ENCODE measurements around the gene FAM83G. TPM values are rescaled to one million over a fixed set of nuclear protein-coding genes. Genes with fewer than 3 reads are reported as not detected.

FAM83G gene
- total RNA-seq (2022; extraction: Qiagen RNA extraction; ENCODE audit: low read depth): 28.8 to 39.1 TPM (median 36.1 TPM) in 5 replicates

GRCh38 chr17:19004421-19005136 lies at the start of gene FAM83G:
FAM83G (minus strand) TSS chr17:19004764; CDS start chr17:19004041, 723 bp downstream.

GRCh38 chr17:19046782-19047375 lies 42.3 kb upstream of the FAM83G start, which contains the start of gene GRAP:
GRAP (minus strand) TSS chr17:19046957; CDS start chr17:19046926, 31 bp downstream.

GRCh38 chr17:18951941-18952842 lies 52.4 kb downstream of the FAM83G start, which contains the start of gene SLC5A10:
SLC5A10 (plus strand) TSS chr17:18952165; CDS start chr17:18952206, 41 bp downstream.

Other genes starting within 250 kb of the FAM83G start
- gene TVP23B, start 223.6 kb downstream of the FAM83G start, total RNA-seq (2022; extraction: Qiagen RNA extraction; ENCODE audit: low read depth): 56.6 to 86.2 TPM (median 72.2 TPM) in 5 replicates
- gene PRPSAP2, start 146.6 kb downstream of the FAM83G start, total RNA-seq (2022; extraction: Qiagen RNA extraction; ENCODE audit: low read depth): 36.9 to 46.3 TPM (median 45.2 TPM) in 5 replicates
- 0.08 to 0.31 TPM (median 0.21 TPM) in 5 replicates for gene SLC5A10, start 52.6 kb downstream of the FAM83G start, total RNA-seq (2022; extraction: Qiagen RNA extraction; ENCODE audit: low read depth)
- gene GRAP, start 42.2 kb upstream of the FAM83G start, total RNA-seq (2022; extraction: Qiagen RNA extraction; ENCODE audit: low read depth): 0.09 to 0.28 TPM (median 0.22 TPM) in 5 replicates
- 0.22 TPM in 1 of 5 replicates, not detected in the others for gene GRAPL, start 122.8 kb upstream of the FAM83G start, total RNA-seq (2022; extraction: Qiagen RNA extraction; ENCODE audit: low read depth)
- 37.7 to 54.8 TPM (median 51.9 TPM) in 5 replicates for gene EPN2, start 232.6 kb upstream of the FAM83G start, total RNA-seq (2022; extraction: Qiagen RNA extraction; ENCODE audit: low read depth)